Measurements from ENCODE around the gene RHD. TPM values are rescaled to one million over a fixed set of nuclear protein-coding genes. Genes with fewer than 3 reads are reported as not detected.

RHD gene
- total and polyA plus RNA-seq, 3 donors from 2014 or later = 0.34 to 0.50 (median 0.47) TPM

GRCh38 chr1:25245809-25246599 is 26.3 kb upstream of the RHD start:
- Histone ChIP-seq H3K36me3 (ENCODE audit: low read depth, missing control alignments) (no peaks in the 10 kb centered on the region), H3K27me3 (no peaks in the 10 kb centered on the region), H3K27ac (peak overlapping the region; percentile 98 to 100), H3K4me1 (peaks cover 8% of the 10 kb centered on the region), H3K4me3 (peak overlapping the region; percentile 89 to 92), H3K9me3 (no peaks in the 10 kb centered on the region)
- WGBS, 2 donors = 17 to 20% methylated on average over 20 to 30 of the region's 30 CpGs
- intact Hi-C loops (cut with DNase I; ENCODE audit: low total_unique reads) = no loop called here
- no peak for DNase-seq
- TF ChIP-seq CTCF (IDR thresholded peaks at IDR 0.05) = no peak
- TF ChIP-seq POLR2A (IDR thresholded peaks at IDR 0.05) = no peak

DNA sequence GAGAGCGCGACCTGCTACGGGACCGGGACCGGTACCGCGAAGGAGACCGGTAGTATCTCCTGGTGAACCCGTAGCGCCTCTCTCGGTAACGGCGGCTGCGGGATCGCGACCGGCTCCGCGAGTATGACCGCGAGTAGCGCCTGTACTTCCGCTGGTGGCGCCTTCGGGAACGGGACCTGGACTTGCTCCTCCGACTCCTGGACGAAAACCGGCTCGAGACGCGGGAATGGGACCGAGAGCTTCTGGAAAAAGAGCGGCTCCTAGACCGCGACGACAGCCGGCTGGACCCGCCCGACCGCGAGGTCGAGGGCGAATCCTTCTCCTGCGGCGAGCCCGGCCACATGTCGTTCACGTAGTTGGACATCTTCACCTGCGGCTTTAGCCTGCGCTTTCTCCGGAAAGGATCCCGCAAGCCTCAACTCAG is 25.7 kb upstream of the RHD start:
- no peaks in the 10 kb centered on the region for H3K36me3 ChIP-seq (ENCODE audit: low read depth, missing control alignments)
- peak; percentile 38 for DNase-seq
- peak overlapping the region; percentile 98 to 100 for H3K27ac ChIP-seq
- H3K4me3 ChIP-seq = peak overlapping the region; percentile 89 to 92
- intact Hi-C loops (cut with DNase I; ENCODE audit: low total_unique reads) = no loop called here
- TF ChIP-seq POLR2A (IDR thresholded peaks at IDR 0.05) (no peak), CTCF (IDR thresholded peaks at IDR 0.05) (no peak)
- no peaks in the 10 kb centered on the region for H3K27me3 ChIP-seq
- no peaks in the 10 kb centered on the region for H3K9me3 ChIP-seq
- WGBS, 2 donors = 0% methylated on average over 44 to 51 of the region's 53 CpGs
- peaks cover 8% of the 10 kb centered on the region for H3K4me1 ChIP-seq

DNA sequence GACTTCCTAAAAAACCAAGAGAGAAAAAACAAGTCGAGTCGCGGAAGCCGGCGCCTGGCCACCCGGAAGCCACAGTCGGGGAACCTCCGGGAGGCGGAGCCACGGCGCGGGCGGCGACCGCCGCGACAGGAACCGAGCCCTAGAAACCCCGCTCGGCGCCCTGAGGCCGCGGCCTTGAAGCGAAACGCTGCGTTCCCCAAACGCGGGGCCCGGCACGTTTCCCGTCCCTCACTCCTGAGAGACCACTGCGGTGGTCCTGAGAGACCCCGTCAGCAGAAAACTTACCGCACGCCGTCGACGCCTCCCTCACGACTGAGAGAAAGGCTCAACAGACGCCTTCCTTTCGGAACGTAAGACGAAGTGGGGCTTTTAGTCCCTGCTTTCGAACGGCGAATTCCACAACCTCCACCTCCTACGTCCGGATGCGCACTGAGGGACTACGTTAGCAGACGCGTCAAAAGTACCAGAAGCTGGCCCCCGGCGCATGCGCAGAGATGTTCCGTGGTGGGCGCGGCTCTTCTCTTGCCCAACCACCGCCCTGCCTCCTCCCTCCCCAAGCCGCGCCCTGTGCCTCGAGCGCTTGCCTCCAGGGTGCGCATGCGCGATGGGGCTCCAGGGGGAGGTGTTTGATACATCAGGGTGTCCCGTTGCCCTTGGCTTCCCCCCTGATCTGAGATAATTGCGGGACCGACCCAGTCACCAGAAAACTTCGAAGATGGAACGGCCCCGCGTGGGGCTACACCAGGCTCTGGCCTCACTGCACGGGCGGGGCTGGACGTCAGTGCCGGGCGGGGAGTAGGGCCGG is 25.1 kb upstream of the RHD start, which contains the start of gene RSRP1:
RSRP1 (minus strand) TSS at position 431 of the 805 bp plus-strand sequence. CDS start 491 bp downstream, outside the sequence.
- DNase-seq = peak; percentile 99
- intact Hi-C loops (cut with DNase I; ENCODE audit: low total_unique reads) = no loop called here
- peak in 2 of 3 experiments; percentile 42 to 51 for TF ChIP-seq CTCF (IDR thresholded peaks at IDR 0.05)
- TF ChIP-seq POLR2A (IDR thresholded peaks at IDR 0.05) = peak; percentile 97

DNA sequence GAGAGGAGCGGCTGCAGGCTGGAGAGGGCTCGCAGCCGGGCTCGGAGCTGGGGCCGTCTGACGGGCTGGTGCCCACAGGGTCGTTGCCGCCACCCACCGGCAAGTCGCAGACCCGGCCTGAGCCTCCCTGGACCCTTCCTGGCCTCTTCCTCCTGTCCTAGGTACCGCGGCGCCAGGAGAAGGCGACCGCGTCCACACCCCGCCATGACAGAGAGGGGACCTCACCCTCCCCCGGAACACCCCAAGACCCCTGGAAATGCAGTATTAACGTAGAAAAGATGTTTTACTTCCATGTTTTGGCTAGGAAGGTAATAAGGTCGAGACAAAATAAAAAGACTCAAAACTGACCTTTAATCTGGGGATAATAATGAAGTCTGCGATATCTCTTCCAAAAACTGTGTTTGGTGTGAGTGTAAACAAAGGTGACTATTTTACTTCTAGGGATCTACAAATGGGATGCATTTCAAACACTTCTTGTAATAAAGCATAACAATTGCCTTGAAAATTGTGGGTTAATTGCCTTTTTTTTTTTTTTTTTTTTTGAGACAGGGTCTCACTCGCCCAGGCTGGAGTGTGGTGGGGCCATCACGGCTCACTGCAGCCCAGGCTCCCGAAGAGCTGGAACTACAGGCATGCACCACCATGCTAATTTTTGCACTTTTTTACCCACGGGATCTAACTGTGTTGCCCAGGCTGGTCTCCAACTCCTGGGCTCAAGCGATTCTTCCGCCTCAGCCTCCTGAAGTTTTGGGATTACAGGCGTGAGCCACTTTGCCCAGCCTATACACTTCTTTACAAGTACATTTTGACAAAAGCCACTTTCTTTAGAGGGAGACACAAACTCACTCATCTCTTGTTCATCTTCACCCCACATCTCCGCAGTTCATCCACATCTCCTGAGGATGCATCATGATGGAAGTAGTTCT is 24.2 kb upstream of the RHD start:
- peak overlapping the region; percentile 89 to 92 for H3K4me3 ChIP-seq
- peak overlapping the region; percentile 69 to 100 for H3K27ac ChIP-seq
- intact Hi-C loops (cut with DNase I; ENCODE audit: low total_unique reads) = no loop called here
- no peaks in the 10 kb centered on the region for H3K36me3 ChIP-seq (ENCODE audit: low read depth, missing control alignments)
- peaks cover 8% of the 10 kb centered on the region for H3K4me1 ChIP-seq
- no peak for TF ChIP-seq POLR2A (IDR thresholded peaks at IDR 0.05)
- TF ChIP-seq CTCF (IDR thresholded peaks at IDR 0.05) = no peak
- no peak for DNase-seq
- no peaks in the 10 kb centered on the region for H3K9me3 ChIP-seq
- WGBS, 2 donors = 20 to 31% methylated on average over 19 to 30 of the region's 30 CpGs
- no peaks in the 10 kb centered on the region for H3K27me3 ChIP-seq

More for the DNA sequence above, 25.1 kb upstream of the RHD start, which contains the start of gene RSRP1:
- H3K27me3 ChIP-seq = no peaks in the 10 kb centered on the region
- peak within 1 kb of the TSS; percentile 98 to 100 for H3K27ac ChIP-seq
- no peaks in the 10 kb centered on the region for H3K9me3 ChIP-seq
- no peaks in the 10 kb centered on the region for H3K36me3 ChIP-seq (ENCODE audit: low read depth, missing control alignments)
- 0 to 2% methylated on average over 20 to 78 of the region's 79 CpGs for WGBS, 2 donors
- peak within 1 kb of the TSS; percentile 89 to 92 for H3K4me3 ChIP-seq
- peaks cover 8% of the 10 kb centered on the region for H3K4me1 ChIP-seq

All from testis (tissue), 3 donors.